Mesenchymal stem cell (in vitro differentiated cells and primary cell): ENCODE results near the gene UGT2B11.
"Not testable (repeated sequence)": the region's sequence is repeated elsewhere in the genome, so short reads cannot be mapped to it uniquely, and the experiment has no call there.

ENCODE experiments used
- DNase-seq: peaks from one replicate; pipeline ENCODE4 v3.0.0-alpha.2; 2013
- H2AFZ ChIP-seq: one replicate; pipeline ENCODE4 v1.6.1; 2013; ENCODE audit warnings: low read depth, mild to moderate bottlenecking, control low read depth, inconsistent platforms, low read length, moderate library complexity
- H2AK5ac ChIP-seq: 2 replicates; pipeline ENCODE4 v1.6.1; 2013; ENCODE audit warnings: low read length, moderate library complexity, mild to moderate bottlenecking, inconsistent platforms; ENCODE audit not compliant: severe bottlenecking
- H2BK120ac ChIP-seq: one replicate; pipeline ENCODE4 v1.6.1; 2013; ENCODE audit warnings: low read depth, mild to moderate bottlenecking, inconsistent platforms, low read length, moderate library complexity
- H2BK12ac ChIP-seq, 2 experiments: one replicate each; pipeline ENCODE4 v1.6.1; 2013; ENCODE audit warnings: inconsistent platforms in 2 of 2, low read length in 2 of 2, mild to moderate bottlenecking in 2 of 2, moderate library complexity in 2 of 2, control low read depth in 1 of 2
- H2BK15ac ChIP-seq: one replicate; pipeline ENCODE4 v1.6.1; 2013; ENCODE audit warnings: mild to moderate bottlenecking, low read depth, inconsistent platforms; ENCODE audit not compliant: poor library complexity, severe bottlenecking
- H2BK5ac ChIP-seq: 2 replicates; pipeline ENCODE4 v1.6.1; 2013; ENCODE audit warnings: low read depth, mild to moderate bottlenecking, low read length, control low read depth, inconsistent platforms; ENCODE audit not compliant: poor library complexity, severe bottlenecking
- H3K14ac ChIP-seq, 2 experiments: one replicate each; pipeline ENCODE4 v1.6.1; 2013; ENCODE audit warnings: inconsistent platforms in 2 of 2, low read length in 2 of 2, control low read depth in 1 of 2, mild to moderate bottlenecking in 1 of 2, moderate library complexity in 1 of 2
- H3K18ac ChIP-seq, 2 experiments: one replicate each; pipeline ENCODE4 v1.6.1; 2013; ENCODE audit warnings: inconsistent platforms in 2 of 2, low read length in 2 of 2, control low read depth in 1 of 2, low read depth in 1 of 2, mild to moderate bottlenecking in 1 of 2
- H3K23ac ChIP-seq, 2 experiments: one replicate each; pipeline ENCODE4 v1.6.1; 2013; ENCODE audit warnings: inconsistent platforms in 2 of 2, low read length in 2 of 2, mild to moderate bottlenecking in 2 of 2, moderate library complexity in 2 of 2, control low read depth in 1 of 2
- H3K27ac ChIP-seq: 2 replicates; pipeline ENCODE4 v1.5.1; 2013; ENCODE audit warnings: mild to moderate bottlenecking, moderate library complexity, low read length, control low read depth, inconsistent platforms; ENCODE audit not compliant: poor library complexity, severe bottlenecking
- H3K27me3 ChIP-seq, 2 experiments: 2 replicates each; pipeline versions ENCODE4 v1.6.1 to v1.7.0; 2013; ENCODE audit warnings: low read length in 2 of 2, mild to moderate bottlenecking in 2 of 2, moderate library complexity in 2 of 2, control low read depth in 1 of 2, inconsistent platforms in 1 of 2; ENCODE audit not compliant: control insufficient read depth in 1 of 2, insufficient read depth in 1 of 2
- H3K36me3 ChIP-seq, 2 experiments: 2 replicates each; pipeline versions ENCODE4 v1.6.1 to v1.7.0; 2013; ENCODE audit warnings: low read length in 2 of 2, control low read depth in 1 of 2, inconsistent platforms in 1 of 2, low read depth in 1 of 2, mild to moderate bottlenecking in 1 of 2; ENCODE audit not compliant: insufficient read depth in 2 of 2, control insufficient read depth in 1 of 2
- H3K4ac ChIP-seq, 2 experiments: one replicate each; pipeline ENCODE4 v1.6.1; 2013; ENCODE audit warnings: inconsistent platforms in 2 of 2, low read length in 2 of 2, mild to moderate bottlenecking in 2 of 2, moderate library complexity in 2 of 2, control low read depth in 1 of 2, low read depth in 1 of 2
- H3K4me1 ChIP-seq: 2 replicates; pipeline ENCODE4 v1.6.1; 2013; ENCODE audit warnings: low read depth, low read length, control low read depth; ENCODE audit not compliant: control insufficient read depth, insufficient read depth
- H3K4me2 ChIP-seq: 2 replicates; pipeline ENCODE4 v1.6.1; 2013; ENCODE audit warnings: low read length, mild to moderate bottlenecking, inconsistent platforms; ENCODE audit not compliant: poor library complexity, severe bottlenecking
- H3K4me3 ChIP-seq, 2 experiments: 2 replicates each; pipeline versions ENCODE4 v1.5.1 to v1.7.0; 2013; ENCODE audit warnings: low read length in 2 of 2, mild to moderate bottlenecking in 2 of 2, control low read depth in 1 of 2, low read depth in 1 of 2; ENCODE audit not compliant: insufficient read depth in 1 of 2
- H3K79me1 ChIP-seq: replicated peaks from 2 replicates; pipeline ENCODE4 v1.6.1; 2013; ENCODE audit warnings: mild to moderate bottlenecking, control low read depth, low read length, inconsistent platforms; ENCODE audit not compliant: poor library complexity, severe bottlenecking
- H3K9ac ChIP-seq: 2 replicates; pipeline ENCODE4 v1.7.0; 2013; ENCODE audit warnings: mild to moderate bottlenecking, low read length, moderate library complexity
- H3K9me3 ChIP-seq: 2 replicates; pipeline ENCODE4 v1.7.0; 2013; ENCODE audit warnings: mild to moderate bottlenecking, low read length; ENCODE audit not compliant: control insufficient read depth
- H4K8ac ChIP-seq: one replicate; pipeline ENCODE4 v1.6.1; 2013; ENCODE audit warnings: inconsistent platforms, mild to moderate bottlenecking, low read length, moderate library complexity
- H4K91ac ChIP-seq: one replicate; pipeline ENCODE4 v1.6.1; 2013; ENCODE audit warnings: mild to moderate bottlenecking, low read length, inconsistent platforms
- WGBS: methylation state at CpG from one replicate; pipeline ENCODE4 v1.1.7; 2013; ENCODE audit warnings: mixed read lengths; 5-methylcytosine and 5-hydroxymethylcytosine counted together

The UGT2B11 gene

DNA sequence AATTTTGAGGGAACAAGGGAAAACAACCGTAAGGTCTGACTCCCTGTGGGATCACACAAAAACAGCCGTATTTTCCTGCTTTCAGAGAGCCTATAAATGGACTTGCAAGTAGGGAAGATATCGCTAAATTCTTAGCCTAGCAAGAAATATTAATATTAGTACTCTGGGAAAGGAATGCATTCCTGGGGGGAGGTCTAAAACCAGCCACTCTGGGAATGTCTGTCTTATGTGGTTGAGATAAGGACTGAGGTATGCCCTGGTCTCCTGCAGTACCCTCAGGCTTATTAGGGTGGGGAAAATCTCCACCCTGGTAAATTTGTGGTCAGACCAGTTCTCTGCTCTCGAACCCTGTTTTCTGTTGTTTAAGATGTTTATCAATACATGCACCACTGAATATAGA is 16.0 kb downstream of the UGT2B11 start:
- H3K4ac ChIP-seq, H3K4me3 ChIP-seq, H3K9ac ChIP-seq, H4K91ac ChIP-seq, H3K36me3 ChIP-seq, H3K23ac ChIP-seq, H3K79me1 ChIP-seq, H3K4me1 ChIP-seq, H3K18ac ChIP-seq, H2BK5ac ChIP-seq, H3K4me2 ChIP-seq, H2BK15ac ChIP-seq, H2AFZ ChIP-seq, H2BK12ac ChIP-seq, H3K14ac ChIP-seq, H4K8ac ChIP-seq, H3K9me3 ChIP-seq, H2AK5ac ChIP-seq, H3K27ac ChIP-seq, H3K27me3 ChIP-seq, DNase-seq, H2BK120ac ChIP-seq: not testable (repeated sequence)
- WGBS: 69% methylated on average over 3 of the region's 4 CpGs

DNA sequence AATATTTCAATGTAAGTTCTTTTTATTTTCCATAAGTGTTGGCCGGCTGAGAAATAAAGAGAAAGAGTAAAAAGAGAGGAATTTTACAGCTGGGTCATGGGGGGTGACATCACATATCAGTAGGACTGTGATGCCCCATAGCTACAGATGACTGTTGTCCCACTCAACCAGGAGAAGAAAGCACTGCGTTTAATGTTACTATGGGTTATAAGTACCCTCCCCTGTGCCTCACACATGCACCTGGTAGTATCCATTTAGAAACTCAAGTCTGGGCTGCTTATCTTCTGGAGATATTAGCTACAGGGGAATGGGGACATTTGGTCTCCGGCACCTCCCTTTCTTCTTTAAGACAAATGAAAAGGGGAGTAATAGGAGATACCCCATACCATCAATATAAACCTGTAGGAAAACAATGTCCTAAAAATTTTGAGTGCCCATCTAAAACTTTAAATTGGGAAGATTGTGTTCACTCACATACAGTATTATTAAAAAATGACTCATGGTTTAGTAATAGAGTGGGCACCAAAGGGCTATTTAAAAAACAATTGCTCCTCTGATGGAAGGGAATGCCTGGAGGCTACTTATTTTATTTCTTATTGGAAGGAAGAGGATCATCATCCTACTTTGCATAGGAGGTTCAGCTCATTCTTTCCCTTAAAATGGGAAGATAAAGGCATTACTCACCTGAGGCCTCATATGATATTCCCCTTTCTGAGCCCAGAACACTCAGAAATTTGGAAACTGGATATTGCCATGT is 18.2 kb downstream of the UGT2B11 start:
- no peak overlapping the region for H3K14ac ChIP-seq
- H3K27me3 ChIP-seq: no peaks in the 10 kb centered on the region
- H3K36me3 ChIP-seq: no peaks in the 10 kb centered on the region
- H3K4me3 ChIP-seq: no peak overlapping the region
- H3K4me1 ChIP-seq: no peaks in the 10 kb centered on the region
- H3K9me3 ChIP-seq: no peaks in the 10 kb centered on the region
- no peak overlapping the region for H4K8ac ChIP-seq
- no peak overlapping the region for H3K18ac ChIP-seq
- no peak overlapping the region for H2BK5ac ChIP-seq
- H3K23ac ChIP-seq: no peak overlapping the region
- H3K27ac ChIP-seq: no peak overlapping the region
- no peak overlapping the region for H2BK15ac ChIP-seq
- H3K79me1 ChIP-seq: no peaks in the 10 kb centered on the region
- 91% methylated on average over 1 of the region's 3 CpGs for WGBS
- DNase-seq: no peak
- H4K91ac ChIP-seq: no peak overlapping the region
- H2BK12ac ChIP-seq: no peak overlapping the region
- H2BK120ac ChIP-seq: no peak overlapping the region
- H2AK5ac ChIP-seq: no peak overlapping the region
- no peak overlapping the region for H2AFZ ChIP-seq
- no peak overlapping the region for H3K4me2 ChIP-seq
- no peak overlapping the region for H3K9ac ChIP-seq
- H3K4ac ChIP-seq: no peak overlapping the region

DNA sequence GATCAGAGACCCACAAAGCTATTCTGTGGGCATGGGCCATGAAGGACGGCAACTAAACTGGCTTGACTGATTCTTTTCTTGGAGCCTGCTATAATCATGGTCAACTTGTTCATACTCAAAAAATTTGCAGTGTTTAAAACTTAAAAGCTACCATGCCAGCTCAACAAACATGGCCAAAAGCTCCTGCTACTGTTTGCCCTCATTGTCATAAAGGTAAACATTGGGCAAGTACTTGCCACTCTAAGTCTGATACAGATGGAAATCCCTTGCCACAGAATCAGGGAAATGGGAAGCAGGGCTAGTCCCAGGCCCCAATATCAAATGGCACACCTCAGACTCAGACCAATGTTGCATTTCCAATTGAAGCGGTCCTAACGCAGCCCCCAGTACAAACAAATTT is 20.4 kb downstream of the UGT2B11 start:
- H3K4me1 ChIP-seq: no peaks in the 10 kb centered on the region
- no peak overlapping the region for H2AFZ ChIP-seq
- no peak overlapping the region for H2BK12ac ChIP-seq
- no peak overlapping the region for H2BK15ac ChIP-seq
- H4K91ac ChIP-seq: no peak overlapping the region
- no peak overlapping the region for H3K4me2 ChIP-seq
- no peak for DNase-seq
- H4K8ac ChIP-seq: no peak overlapping the region
- no peak overlapping the region for H3K14ac ChIP-seq
- no peak overlapping the region for H2BK120ac ChIP-seq
- H3K4me3 ChIP-seq: no peak overlapping the region
- no peaks in the 10 kb centered on the region for H3K79me1 ChIP-seq
- no peak overlapping the region for H3K9ac ChIP-seq
- 92% methylated on average over 3 of the region's 3 CpGs for WGBS
- no peak overlapping the region for H3K18ac ChIP-seq
- H3K27ac ChIP-seq: no peak overlapping the region
- no peaks in the 10 kb centered on the region for H3K9me3 ChIP-seq
- no peak overlapping the region for H3K23ac ChIP-seq
- no peaks in the 10 kb centered on the region for H3K36me3 ChIP-seq
- H2BK5ac ChIP-seq: no peak overlapping the region
- no peaks in the 10 kb centered on the region for H3K27me3 ChIP-seq
- no peak overlapping the region for H3K4ac ChIP-seq
- no peak overlapping the region for H2AK5ac ChIP-seq

DNA sequence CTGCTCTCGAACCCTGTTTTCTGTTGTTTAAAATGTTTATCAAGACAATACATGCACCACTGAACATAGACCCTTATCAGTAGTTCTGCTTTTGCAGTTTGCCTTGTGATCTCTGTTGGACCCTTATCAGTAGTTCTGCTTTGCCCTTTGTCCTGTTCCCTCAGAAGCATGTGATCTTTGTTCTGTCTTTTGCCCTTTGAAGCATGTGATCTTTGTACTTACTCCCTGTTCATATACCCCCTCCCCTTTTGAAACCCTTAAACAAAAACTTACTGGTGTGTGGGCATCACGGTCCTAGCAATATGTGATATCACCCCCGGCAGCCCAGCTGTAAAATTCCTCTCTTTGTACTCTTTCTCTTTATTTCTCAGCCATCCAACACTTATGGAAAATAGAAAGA is 22.6 kb downstream of the UGT2B11 start:
- H2BK5ac ChIP-seq, H3K79me1 ChIP-seq, H3K9me3 ChIP-seq, DNase-seq, H3K9ac ChIP-seq, H3K27ac ChIP-seq, H2BK12ac ChIP-seq, H3K36me3 ChIP-seq, H3K4ac ChIP-seq, H2AFZ ChIP-seq, H2BK15ac ChIP-seq, H3K14ac ChIP-seq, H3K27me3 ChIP-seq, H4K91ac ChIP-seq, H3K4me2 ChIP-seq, H2AK5ac ChIP-seq, H3K23ac ChIP-seq, H4K8ac ChIP-seq, H3K18ac ChIP-seq, H3K4me1 ChIP-seq, H2BK120ac ChIP-seq, H3K4me3 ChIP-seq: not testable (repeated sequence)
- 73% methylated on average over 2 of the region's 3 CpGs for WGBS
